Fibroblast of mammary gland (primary cell): ENCODE results near the gene SPNS3.

Experiments
- DNase-seq: peaks from one replicate; pipeline ENCODE4 v3.0.0-alpha.2; 2010; ENCODE audit warnings: low read depth
- H3K4me3 ChIP-seq: 2 replicates; pipeline ENCODE4 v1.5.1; 2011; ENCODE audit warnings: low read depth, mild to moderate bottlenecking, low read length, moderate library complexity; ENCODE audit not compliant: control insufficient read depth
- CTCF ChIP-seq: conservative IDR thresholded peaks from 2 replicates; pipeline ENCODE4 v1.5.1; 2011; ENCODE audit warnings: low read depth, low read length, inconsistent platforms; ENCODE audit not compliant: control insufficient read depth, insufficient read depth

The SPNS3 gene

GRCh38 chr17:4448197-4448980 lies 14.6 kb downstream of the SPNS3 start:
- DNase-seq = peak; percentile 4
- TF ChIP-seq CTCF = no peak
- H3K4me3 ChIP-seq = no peak overlapping the region

GRCh38 chr17:4449736-4450135 lies 16.0 kb downstream of the SPNS3 start:
- no peak overlapping the region for H3K4me3 ChIP-seq
- peak; percentile 4 for DNase-seq
- TF ChIP-seq CTCF = no peak

- H3K4me3 ChIP-seq = no peak overlapping the region
- DNase-seq = no peak
- TF ChIP-seq CTCF = no peak
Measured at GRCh38 chr17:4450710-4451316, 17.1 kb downstream of the SPNS3 start.

- TF ChIP-seq CTCF = no peak
- no peak for DNase-seq
- H3K4me3 ChIP-seq = no peak overlapping the region
Measured at GRCh38 chr17:4453812-4454591, 20.3 kb downstream of the SPNS3 start.

- no peak overlapping the region for H3K4me3 ChIP-seq
- TF ChIP-seq CTCF = no peak
- no peak for DNase-seq
Measured at GRCh38 chr17:4460661-4461060, 26.9 kb downstream of the SPNS3 start.

GRCh38 chr17:4463818-4464476 lies 30.2 kb downstream of the SPNS3 start:
- TF ChIP-seq CTCF = no peak
- DNase-seq = no peak
- H3K4me3 ChIP-seq = no peak overlapping the region
